ENCODE measurements around the gene LRRC41. TPM values are rescaled to one million over a fixed set of nuclear protein-coding genes. Genes with fewer than 3 reads are reported as not detected.

The LRRC41 gene
- total RNA-seq (2022) (47.5 and 48.8 TPM in 2 replicates), Bru-seq, nascent RNA (percentile 71 among the genes with signal in this experiment), BruChase-seq, experiment 1, labeled RNA remaining after a 6-hour chase (percentile 79 among the genes with signal in this experiment), BruChase-seq, experiment 2, labeled RNA remaining after a 2-hour chase (percentile 78 among the genes with signal in this experiment)
- long read RNA-seq, full-length matches to known transcripts = 63 of 92 reads
- long read RNA-seq, partial matches to known transcripts = 15 of 92 reads
- long read RNA-seq, other reads (novel, unspliced or antisense) = 14 of 92 reads

GRCh38 chr1:46303038-46303871 is at the start of gene LRRC41, which contains the start of gene UQCRH:
Gene LRRC41, minus strand, starts transcription at chr1:46303616. Its CDS starts 294 bp downstream, at chr1:46303322.
Gene UQCRH, plus strand, starts transcription at chr1:46303698. Its CDS starts 69 bp downstream, at chr1:46303767.
- no peak for TF ChIP-seq CTCF (IDR thresholded peaks at IDR 0.05; ENCODE audit: unreplicated experiment)
- Mint-ChIP-seq H3K27me3 (ENCODE audit: unreplicated experiment) (no peaks in the 10 kb centered on the region), H3K36me3 (ENCODE audit: insufficient read depth, unreplicated experiment) (peaks cover 76% of the 10 kb centered on the region), H3K9me3 (ENCODE audit: low read depth, unreplicated experiment) (no peaks in the 10 kb centered on the region), H3K4me1 (ENCODE audit: low read depth, unreplicated experiment) (peaks cover 31% of the 10 kb centered on the region), H3K27ac (ENCODE audit: unreplicated experiment) (peak within 1 kb of the TSS; percentile 97), H3K4me3 (ENCODE audit: low read depth, unreplicated experiment) (peak within 1 kb of the TSS; percentile 99)
- no TSS peak for BruUV-seq (replicated peaks)
- intact Hi-C loops (cut with micrococcal nuclease; ENCODE audit: unreplicated experiment) = loop anchor here (5.0 kb wide), 1 partner anchor 44 kb away; no protein-coding TSS in a partner anchor
- DNase-seq = peak; percentile 93
- CTCF ChIA-PET = interaction anchor here (0.6 to 2.1 kb wide), 7 partner anchors 9 to 1291 kb away, joined by 3 to 13 read pairs (median 3); partner anchors contain the start of genes NSUN4 and UROD

GRCh38 chr1:46352363-46352762 is 48.9 kb upstream of the LRRC41 start:
- H3K4me3 Mint-ChIP-seq (ENCODE audit: low read depth, unreplicated experiment) = no peak overlapping the region
- intact Hi-C loops (cut with micrococcal nuclease; ENCODE audit: unreplicated experiment) = no loop called here
- no peak overlapping the region for H3K27ac Mint-ChIP-seq (ENCODE audit: unreplicated experiment)
- CTCF ChIA-PET = interaction anchor here (0.6 to 0.7 kb wide), 2 partner anchors 128 to 313 kb away, joined by 5 read pairs; no protein-coding TSS in a partner anchor
- TF ChIP-seq CTCF (IDR thresholded peaks at IDR 0.05; ENCODE audit: unreplicated experiment) = no peak
- H3K36me3 Mint-ChIP-seq (ENCODE audit: insufficient read depth, unreplicated experiment) = peaks cover 63% of the 10 kb centered on the region
- no TSS peak for BruUV-seq (replicated peaks)
- peaks cover 8% of the 10 kb centered on the region for H3K4me1 Mint-ChIP-seq (ENCODE audit: low read depth, unreplicated experiment)
- no peak for DNase-seq
- no peaks in the 10 kb centered on the region for H3K9me3 Mint-ChIP-seq (ENCODE audit: low read depth, unreplicated experiment)
- no peaks in the 10 kb centered on the region for H3K27me3 Mint-ChIP-seq (ENCODE audit: unreplicated experiment)

GRCh38 chr1:46345281-46345680 is 41.9 kb upstream of the LRRC41 start:
- Mint-ChIP-seq H3K27ac (ENCODE audit: unreplicated experiment) (no peak overlapping the region), H3K4me3 (ENCODE audit: low read depth, unreplicated experiment) (no peak overlapping the region), H3K9me3 (ENCODE audit: low read depth, unreplicated experiment) (no peaks in the 10 kb centered on the region), H3K36me3 (ENCODE audit: insufficient read depth, unreplicated experiment) (peaks cover 59% of the 10 kb centered on the region), H3K27me3 (ENCODE audit: unreplicated experiment) (no peaks in the 10 kb centered on the region), H3K4me1 (ENCODE audit: low read depth, unreplicated experiment) (peaks cover 34% of the 10 kb centered on the region)
- DNase-seq = no peak
- CTCF ChIA-PET = no interaction called here
- intact Hi-C loops (cut with micrococcal nuclease; ENCODE audit: unreplicated experiment) = loop anchor here (5.0 kb wide), 3 partner anchors 43 to 308 kb away; partner anchors contain the start of genes LRRC41 and UQCRH
- BruUV-seq (replicated peaks) = no TSS peak
- no peak for TF ChIP-seq CTCF (IDR thresholded peaks at IDR 0.05; ENCODE audit: unreplicated experiment)

GRCh38 chr1:46344481-46344880 is 41.1 kb upstream of the LRRC41 start:
- TF ChIP-seq CTCF (IDR thresholded peaks at IDR 0.05; ENCODE audit: unreplicated experiment) = no peak
- H3K36me3 Mint-ChIP-seq (ENCODE audit: insufficient read depth, unreplicated experiment) = peaks cover 58% of the 10 kb centered on the region
- no peak overlapping the region for H3K4me3 Mint-ChIP-seq (ENCODE audit: low read depth, unreplicated experiment)
- DNase-seq = no peak
- BruUV-seq (replicated peaks) = no TSS peak
- CTCF ChIA-PET = interaction anchor here (1.4 kb wide), 1 partner anchor 11 kb away, joined by 4 read pairs; no protein-coding TSS in a partner anchor
- peaks cover 38% of the 10 kb centered on the region for H3K4me1 Mint-ChIP-seq (ENCODE audit: low read depth, unreplicated experiment)
- intact Hi-C loops (cut with micrococcal nuclease; ENCODE audit: unreplicated experiment) = no loop called here
- no peaks in the 10 kb centered on the region for H3K9me3 Mint-ChIP-seq (ENCODE audit: low read depth, unreplicated experiment)
- H3K27me3 Mint-ChIP-seq (ENCODE audit: unreplicated experiment) = no peaks in the 10 kb centered on the region
- H3K27ac Mint-ChIP-seq (ENCODE audit: unreplicated experiment) = no peak overlapping the region

Data from Calu3 (cell line).